HFF-Myc (cell line): ENCODE measurements around the gene SAXO2.
"Not testable (repeated sequence)": the region's sequence is repeated elsewhere in the genome, so short reads cannot be mapped to it uniquely, and the experiment has no call there.

Experiments
- DNase-seq: peaks from one replicate; pipeline ENCODE4 v3.0.0-alpha.2; 2011; ENCODE audit warnings: low read depth; ENCODE audit errors: extremely low read depth
- H3K4me3 ChIP-seq: replicated peaks from 2 replicates; pipeline ENCODE4 v1.5.1; 2011; ENCODE audit warnings: low read depth, mild to moderate bottlenecking, control low read depth, low read length
- TF ChIP-seq, protein P1 (sequence below): IDR thresholded peaks from 2 replicates; pipeline ENCODE4 v1.5.1; 2012; ENCODE audit warnings: mild to moderate bottlenecking, low read depth, low read length, control low read depth; ENCODE audit errors: missing control alignments

SAXO2 gene, protein sequence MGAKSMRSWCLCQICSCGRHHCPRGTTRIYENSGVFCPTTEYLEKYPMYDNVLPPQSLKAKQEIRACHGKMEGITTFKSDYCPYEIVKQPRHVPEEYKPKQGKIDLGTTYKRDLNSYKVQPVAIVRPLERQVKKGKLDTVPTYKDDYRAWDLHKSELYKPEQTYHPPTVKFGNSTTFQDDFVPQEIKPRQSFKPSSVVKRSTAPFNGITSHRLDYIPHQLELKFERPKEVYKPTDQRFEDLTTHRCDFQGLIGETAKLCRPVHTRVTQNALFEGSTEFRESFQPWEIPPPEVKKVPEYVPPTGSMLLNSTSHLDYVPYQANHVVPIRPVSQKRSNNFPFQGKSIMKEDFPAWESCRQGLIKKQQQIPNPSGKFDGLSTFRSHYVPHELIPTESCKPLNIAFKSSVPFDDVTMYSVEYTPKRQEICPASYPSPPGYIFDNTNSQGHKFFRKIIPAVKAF

DNA sequence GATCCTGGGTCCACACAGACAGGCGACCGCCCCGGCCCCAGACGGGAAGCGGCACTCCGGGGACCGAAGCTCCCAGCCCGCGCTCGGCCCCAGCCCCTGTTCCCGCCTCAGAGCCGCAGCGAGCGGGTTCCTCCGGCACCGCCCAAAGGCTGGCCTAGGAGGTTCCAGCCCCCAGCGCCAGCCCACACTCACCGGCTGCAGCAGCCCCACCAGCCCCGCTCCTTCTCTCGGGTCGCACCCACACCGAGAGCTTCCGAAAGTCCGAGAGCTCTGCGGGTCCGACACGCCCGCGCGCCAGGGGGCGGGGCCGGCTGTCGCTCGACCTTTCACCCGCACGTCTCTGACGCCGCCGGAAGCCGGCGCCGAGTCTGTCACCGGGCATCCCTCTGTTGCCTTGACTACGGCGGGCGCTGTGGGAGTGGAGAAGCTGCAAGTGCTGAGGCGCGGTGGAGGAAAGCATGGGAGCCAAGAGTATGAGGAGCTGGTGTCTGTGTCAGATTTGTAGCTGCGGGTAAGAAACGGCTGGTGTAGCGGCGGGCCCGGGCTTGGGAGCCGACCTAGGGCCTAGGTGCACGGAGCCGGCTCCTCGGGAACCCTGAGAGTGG is at the start of gene SAXO2, which contains the start of gene EFL1:
TSS of gene SAXO2 (plus strand) at position 397 of the 605 bp plus-strand sequence. CDS start at position 459, 62 bp downstream.
TSS of gene EFL1 (minus strand) at position 313 of the 605 bp plus-strand sequence. CDS start 956 bp downstream, outside the sequence.
- DNase-seq = peak; percentile 47
- H3K4me3 ChIP-seq = peak within 1 kb of the TSS; percentile 81
- TF ChIP-seq, protein P1, sequence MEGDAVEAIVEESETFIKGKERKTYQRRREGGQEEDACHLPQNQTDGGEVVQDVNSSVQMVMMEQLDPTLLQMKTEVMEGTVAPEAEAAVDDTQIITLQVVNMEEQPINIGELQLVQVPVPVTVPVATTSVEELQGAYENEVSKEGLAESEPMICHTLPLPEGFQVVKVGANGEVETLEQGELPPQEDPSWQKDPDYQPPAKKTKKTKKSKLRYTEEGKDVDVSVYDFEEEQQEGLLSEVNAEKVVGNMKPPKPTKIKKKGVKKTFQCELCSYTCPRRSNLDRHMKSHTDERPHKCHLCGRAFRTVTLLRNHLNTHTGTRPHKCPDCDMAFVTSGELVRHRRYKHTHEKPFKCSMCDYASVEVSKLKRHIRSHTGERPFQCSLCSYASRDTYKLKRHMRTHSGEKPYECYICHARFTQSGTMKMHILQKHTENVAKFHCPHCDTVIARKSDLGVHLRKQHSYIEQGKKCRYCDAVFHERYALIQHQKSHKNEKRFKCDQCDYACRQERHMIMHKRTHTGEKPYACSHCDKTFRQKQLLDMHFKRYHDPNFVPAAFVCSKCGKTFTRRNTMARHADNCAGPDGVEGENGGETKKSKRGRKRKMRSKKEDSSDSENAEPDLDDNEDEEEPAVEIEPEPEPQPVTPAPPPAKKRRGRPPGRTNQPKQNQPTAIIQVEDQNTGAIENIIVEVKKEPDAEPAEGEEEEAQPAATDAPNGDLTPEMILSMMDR = no peak

DNA sequence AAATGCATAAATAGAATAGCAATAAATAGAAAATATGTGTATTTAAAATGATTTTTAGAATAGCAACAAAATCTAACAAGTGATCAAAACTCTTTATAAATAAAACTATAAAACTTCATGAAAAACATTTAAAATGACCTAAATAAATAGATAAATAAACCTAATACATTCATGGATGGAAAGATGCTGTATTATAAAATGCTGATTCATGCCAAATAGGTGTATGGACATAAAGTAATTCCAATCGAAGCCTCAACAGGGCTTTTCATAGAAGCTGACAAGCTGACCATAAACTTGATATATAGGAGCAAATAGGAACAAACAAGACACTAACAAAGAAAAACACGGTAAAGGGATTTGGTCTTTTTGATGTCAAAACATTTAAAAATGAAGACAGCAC is 46.5 kb upstream of the SAXO2 start:
- DNase-seq, H3K4me3 ChIP-seq: not testable (repeated sequence)

DNA sequence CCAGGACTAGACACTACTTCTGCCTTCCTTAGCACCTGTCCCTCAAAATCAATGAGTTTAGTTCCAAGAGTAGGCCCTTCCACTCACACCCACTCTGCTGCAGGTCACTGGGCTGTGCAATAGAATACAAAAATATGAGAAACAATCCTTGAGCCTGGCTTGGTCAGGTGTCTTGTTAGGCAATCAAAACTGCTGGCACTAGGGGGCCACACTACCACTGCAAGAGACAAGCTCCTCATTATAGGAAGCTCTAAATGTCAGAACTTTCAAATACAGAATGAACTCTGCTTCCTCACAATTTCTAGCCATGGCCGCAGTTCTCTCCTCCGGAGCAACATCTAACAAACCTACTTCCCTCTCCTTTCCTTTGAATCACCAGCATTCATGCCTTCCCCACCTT is 41.1 kb upstream of the SAXO2 start:
- not testable (repeated sequence) for DNase-seq, H3K4me3 ChIP-seq
- TF ChIP-seq, protein P1 = peak; percentile 30

DNA sequence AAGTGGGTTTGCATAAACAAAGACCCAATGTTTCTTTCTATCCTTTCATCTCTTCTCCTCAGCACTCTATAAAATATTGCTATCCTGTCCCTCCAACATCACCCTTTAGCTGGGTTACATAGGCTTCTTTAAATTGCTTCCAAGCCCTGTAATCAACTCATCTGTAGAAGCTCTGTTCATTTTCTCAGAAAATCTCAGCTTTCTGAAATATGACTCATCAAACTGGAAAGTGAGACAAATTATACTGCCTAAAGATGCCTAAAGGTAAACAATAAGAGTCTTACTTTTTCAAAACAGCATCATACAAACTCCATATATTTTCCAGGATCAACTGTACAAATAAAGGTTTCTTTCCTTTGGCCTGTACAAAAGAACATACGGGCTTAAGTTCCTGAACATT is 33.9 kb upstream of the SAXO2 start:
- TF ChIP-seq, protein P1 = no peak
- DNase-seq = no peak
- H3K4me3 ChIP-seq = no peak overlapping the region

DNA sequence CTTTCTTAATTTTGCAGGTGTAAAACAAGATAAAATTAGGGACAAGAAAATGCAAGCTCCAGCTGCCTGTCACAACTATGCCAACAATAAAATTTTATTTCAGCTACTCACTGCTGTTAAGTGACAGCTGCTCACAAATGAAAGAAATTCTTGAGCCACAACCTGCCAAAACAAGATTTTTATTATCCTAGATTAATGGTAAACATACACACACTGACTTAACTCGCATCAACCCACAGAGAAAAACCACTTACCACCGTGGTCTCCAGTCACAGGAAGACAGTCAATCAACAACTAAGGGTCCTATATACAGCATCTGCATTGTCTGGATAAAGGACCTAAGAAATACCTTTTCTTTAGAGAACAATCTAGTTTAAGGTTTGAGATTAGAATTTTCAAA is 31.4 kb upstream of the SAXO2 start:
- TF ChIP-seq, protein P1 = no peak
- no peak overlapping the region for H3K4me3 ChIP-seq
- no peak for DNase-seq

DNA sequence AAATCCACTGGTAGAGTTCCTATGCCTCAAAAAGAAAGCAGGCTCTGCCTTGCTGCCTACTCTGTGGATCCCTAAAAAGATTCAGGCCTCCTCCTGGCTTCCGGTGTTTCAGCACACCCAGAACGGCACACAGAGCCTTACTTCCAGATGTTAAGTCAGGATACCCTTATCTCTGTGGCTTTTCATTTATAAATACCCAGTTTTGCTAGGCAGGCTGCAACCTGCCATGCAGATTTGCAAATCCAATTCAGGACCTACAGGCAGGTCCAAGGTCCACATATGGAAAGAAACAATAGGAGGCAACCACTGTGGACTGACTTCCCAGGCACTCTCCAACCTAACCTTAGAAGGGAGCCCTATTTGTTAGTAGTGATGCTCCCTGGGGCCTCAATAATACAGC is 30.8 kb upstream of the SAXO2 start:
- DNase-seq = no peak
- no peak overlapping the region for H3K4me3 ChIP-seq
- TF ChIP-seq, protein P1 = no peak

DNA sequence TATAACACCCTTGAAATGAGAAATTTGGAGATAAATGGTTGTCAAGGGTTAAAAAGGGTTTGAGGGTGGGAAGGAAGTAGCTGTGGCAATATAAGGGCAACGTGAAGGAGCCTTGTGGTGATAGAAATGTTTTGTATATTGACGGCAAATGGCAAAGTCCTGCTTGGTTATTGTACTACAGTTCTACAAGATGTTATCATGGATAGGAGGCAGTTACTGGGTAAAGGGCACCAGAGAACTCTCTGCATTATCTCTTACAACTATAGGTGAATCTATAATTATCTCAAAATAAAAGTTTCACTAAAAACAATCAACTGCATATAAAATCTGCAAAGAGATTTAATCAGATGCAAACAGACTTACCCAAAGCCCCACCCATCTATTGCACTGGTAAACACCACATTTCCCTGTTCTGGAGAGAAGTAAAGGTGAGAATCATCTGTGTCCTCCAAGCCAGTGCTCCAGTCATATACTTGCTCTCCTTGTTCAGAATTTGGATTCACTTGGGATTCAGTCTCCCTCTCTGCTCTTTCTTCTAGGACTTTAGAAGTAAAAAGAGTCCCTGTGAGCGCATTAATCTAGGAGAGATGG is 24.6 kb upstream of the SAXO2 start:
- H3K4me3 ChIP-seq, DNase-seq: not testable (repeated sequence)
